Tibial nerve (tissue), 4 donors: Measurements from ENCODE around the gene NLGN2. TPM values are rescaled to one million over a fixed set of nuclear protein-coding genes. Genes with fewer than 3 reads are reported as not detected.

Experiments
- DNase-seq, 2 donors: peaks; one replicate each; pipeline ENCODE4 v3.0.0-alpha.2; 2019; ENCODE audit warnings: low spot score in 2 of 2
- H3K27ac ChIP-seq, 4 donors: fragments of 200-600 bp; sonication (generic) in 3 of 4; one replicate each; pipeline ENCODE4 v1.5.1; 2017 to 2019; ENCODE audit warnings: mild to moderate bottlenecking in 1 of 4
- H3K27me3 ChIP-seq, 2 donors: fragments of 200-600 bp; sonication (generic) in 1 of 2; one replicate each; pipeline versions ENCODE4 v1.5.1 to v1.6.0; 2017 to 2019
- H3K36me3 ChIP-seq, 3 donors: fragments of 200-600 bp; sonication (generic); one replicate each; pipeline ENCODE4 v1.5.1; 2018 to 2019
- H3K4me1 ChIP-seq, 4 donors: fragments of 200-600 bp; sonication (generic) in 3 of 4; one replicate each; pipeline ENCODE4 v1.5.1; 2017 to 2019
- H3K4me3 ChIP-seq, 4 donors: fragments of 200-600 bp; sonication (generic) in 3 of 4; one replicate each; pipeline ENCODE4 v1.5.1; 2017 to 2019; ENCODE audit warnings: mild to moderate bottlenecking in 1 of 4, moderate library complexity in 1 of 4
- H3K9me3 ChIP-seq, 4 donors: fragments of 200-600 bp; sonication (generic) in 3 of 4; one replicate each; pipeline ENCODE4 v1.5.1; 2017 to 2019
- CTCF ChIP-seq, 5 experiments: fragments of 200-600 bp in 3 of 5; fragments of 450-650 bp in 2 of 5; sonication (generic) in 3 of 5; IDR thresholded peaks; one replicate each; pipeline ENCODE4 v1.5.1; 2016 to 2019; ENCODE audit warnings: antibody characterized with exemption in 5 of 5, mild to moderate bottlenecking in 3 of 5, moderate library complexity in 2 of 5
- EP300 ChIP-seq, 2 donors: sonication (generic); formaldehyde crosslinking; IDR thresholded peaks; one replicate each; pipeline ENCODE4 v1.6.1; 2017; ENCODE audit warnings: antibody characterized with exemption in 2 of 2, mild to moderate bottlenecking in 1 of 2
- POLR2A ChIP-seq, 2 donors: fragments of 450-650 bp; IDR thresholded peaks; one replicate each; pipeline ENCODE4 v1.6.1; 2017; ENCODE audit warnings: antibody characterized with exemption in 2 of 2, mild to moderate bottlenecking in 2 of 2, moderate library complexity in 2 of 2
- WGBS, 2 donors: methylation state at CpG; one replicate each; pipeline ENCODE4 v1.1.5; 2018; 5-methylcytosine and 5-hydroxymethylcytosine counted together
- total RNA-seq, 4 donors: library from RNA; depleted of rRNA; stranded (reverse); fragments of >200 nt; gene quantifications; one replicate each; pipeline ENCODE4 v1.1.0, GENCODE V29; 2016

NLGN2 gene
- total RNA-seq, 4 donors from 2014 or later, result 14.4 to 32.4 (median 23.9) TPM

- TF ChIP-seq POLR2A (IDR thresholded peaks at IDR 0.05) (no peak), CTCF (IDR thresholded peaks at IDR 0.05) (no peak), EP300 (IDR thresholded peaks at IDR 0.05) (no peak)
Observed at GRCh38 chr17:7425756-7426155, 18.1 kb downstream of the NLGN2 start.

GRCh38 chr17:7426203-7426863 lies 18.7 kb downstream of the NLGN2 start:
- Histone ChIP-seq H3K36me3 (no peaks in the 10 kb centered on the region), H3K27ac (no peak overlapping the region), H3K27me3 (no peaks in the 10 kb centered on the region), H3K9me3 (no peaks in the 10 kb centered on the region), H3K4me3 (no peak overlapping the region), H3K4me1 (no peaks in the 10 kb centered on the region)
- TF ChIP-seq EP300 (IDR thresholded peaks at IDR 0.05), result no peak
- TF ChIP-seq POLR2A (IDR thresholded peaks at IDR 0.05), result no peak
- no peak for TF ChIP-seq CTCF (IDR thresholded peaks at IDR 0.05)
- no peak for DNase-seq
- WGBS, 2 donors, result 92 to 94% methylated on average over 27 to 29 of the region's 33 CpGs

More at GRCh38 chr17:7425756-7426155, 18.1 kb downstream of the NLGN2 start:
- no peak for DNase-seq
- Histone ChIP-seq H3K9me3 (no peaks in the 10 kb centered on the region), H3K36me3 (no peaks in the 10 kb centered on the region), H3K4me1 (no peaks in the 10 kb centered on the region), H3K27ac (no peak overlapping the region), H3K27me3 (no peaks in the 10 kb centered on the region), H3K4me3 (no peak overlapping the region)
- WGBS, 2 donors, result 87 to 88% methylated on average over 8 of the region's 8 CpGs

GRCh38 chr17:7426896-7427489 lies 19.3 kb downstream of the NLGN2 start:
- no peaks in the 10 kb centered on the region for H3K9me3 ChIP-seq
- no peaks in the 10 kb centered on the region for H3K36me3 ChIP-seq
- DNase-seq, result no peak
- H3K27ac ChIP-seq, result no peak overlapping the region
- no peak for TF ChIP-seq POLR2A (IDR thresholded peaks at IDR 0.05)
- TF ChIP-seq EP300 (IDR thresholded peaks at IDR 0.05), result no peak
- no peak for TF ChIP-seq CTCF (IDR thresholded peaks at IDR 0.05)
- H3K4me1 ChIP-seq, result no peaks in the 10 kb centered on the region
- 89 to 90% methylated on average over 28 to 29 of the region's 29 CpGs for WGBS, 2 donors
- H3K27me3 ChIP-seq, result no peaks in the 10 kb centered on the region
- no peak overlapping the region for H3K4me3 ChIP-seq

GRCh38 chr17:7427549-7427948 lies 19.9 kb downstream of the NLGN2 start:
- WGBS, 2 donors, result 87 to 91% methylated on average over 7 of the region's 7 CpGs
- H3K27ac ChIP-seq, result no peak overlapping the region
- DNase-seq, result no peak
- no peaks in the 10 kb centered on the region for H3K9me3 ChIP-seq
- TF ChIP-seq POLR2A (IDR thresholded peaks at IDR 0.05) (no peak), EP300 (IDR thresholded peaks at IDR 0.05) (no peak), CTCF (IDR thresholded peaks at IDR 0.05) (no peak)
- no peaks in the 10 kb centered on the region for H3K4me1 ChIP-seq
- H3K36me3 ChIP-seq, result no peaks in the 10 kb centered on the region
- H3K4me3 ChIP-seq, result no peak overlapping the region
- H3K27me3 ChIP-seq, result no peaks in the 10 kb centered on the region

- 68 to 73% methylated on average over 5 of the region's 5 CpGs for WGBS, 2 donors
- H3K4me1 ChIP-seq, result no peaks in the 10 kb centered on the region
- no peaks in the 10 kb centered on the region for H3K27me3 ChIP-seq
- DNase-seq, result no peak
- no peak within 1 kb of the TSS for H3K27ac ChIP-seq
- no peaks in the 10 kb centered on the region for H3K36me3 ChIP-seq
- TF ChIP-seq POLR2A (IDR thresholded peaks at IDR 0.05), result no peak
- no peak for TF ChIP-seq CTCF (IDR thresholded peaks at IDR 0.05)
- TF ChIP-seq EP300 (IDR thresholded peaks at IDR 0.05), result no peak
- no peaks in the 10 kb centered on the region for H3K9me3 ChIP-seq
- no peak within 1 kb of the TSS for H3K4me3 ChIP-seq
Observed at GRCh38 chr17:7428557-7428956, 20.9 kb downstream of the NLGN2 start, which contains the start of gene SPEM3. Gene SPEM3 (plus strand): TSS chr17:7428857. CDS start chr17:7428903, 46 bp downstream.
